Trophoblast cell (in vitro differentiated cells and primary cell): Measurements from ENCODE around the gene WWTR1.

Experiments
- DNase-seq, 2 donors: peaks; one replicate each; pipeline ENCODE4 v3.0.0-alpha.2; 2016
- H2AFZ ChIP-seq: 2 replicates; pipeline ENCODE4 v1.6.1; 2013; ENCODE audit warnings: low read length, moderate library complexity, mild to moderate bottlenecking; ENCODE audit not compliant: insufficient read depth, poor library complexity
- H2AK5ac ChIP-seq: 2 replicates; pipeline ENCODE4 v1.6.1; 2013; ENCODE audit warnings: mild to moderate bottlenecking, low read length
- H2BK120ac ChIP-seq: 2 replicates; pipeline ENCODE4 v1.6.1; 2013; ENCODE audit warnings: low read length, mild to moderate bottlenecking, moderate library complexity; ENCODE audit not compliant: insufficient read depth, poor library complexity
- H2BK12ac ChIP-seq: 2 replicates; pipeline ENCODE4 v1.6.1; 2013; ENCODE audit warnings: mild to moderate bottlenecking, low read length, moderate library complexity
- H2BK5ac ChIP-seq: 2 replicates; pipeline ENCODE4 v1.6.1; 2013; ENCODE audit warnings: low read length, low read depth, moderate library complexity, mild to moderate bottlenecking; ENCODE audit not compliant: poor library complexity
- H3K14ac ChIP-seq: 2 replicates; pipeline ENCODE4 v1.6.1; 2013; ENCODE audit warnings: mild to moderate bottlenecking, low read length
- H3K18ac ChIP-seq: 2 replicates; pipeline ENCODE4 v1.6.1; 2013; ENCODE audit warnings: mild to moderate bottlenecking, low read length
- H3K23ac ChIP-seq: 2 replicates; pipeline ENCODE4 v1.6.1; 2013; ENCODE audit warnings: low read length
- H3K27ac ChIP-seq: 2 replicates; pipeline ENCODE4 v1.5.1; 2013; ENCODE audit warnings: low read depth, mild to moderate bottlenecking, inconsistent platforms, low read length, moderate library complexity
- H3K27me3 ChIP-seq: 2 replicates; pipeline ENCODE4 v1.6.1; 2013; ENCODE audit warnings: inconsistent platforms, mild to moderate bottlenecking, low read length, moderate library complexity; ENCODE audit not compliant: insufficient read depth
- H3K36me3 ChIP-seq, 2 experiments: 1 replicate in 1 of 2; 2 replicates in 1 of 2; pipeline ENCODE4 v1.6.1; 2013; ENCODE audit warnings: low read length in 2 of 2, mild to moderate bottlenecking in 2 of 2, moderate library complexity in 1 of 2; ENCODE audit not compliant: insufficient read depth in 2 of 2, control insufficient read depth in 1 of 2
- H3K4ac ChIP-seq: 2 replicates; pipeline ENCODE4 v1.6.1; 2013; ENCODE audit warnings: low read depth, mild to moderate bottlenecking, low read length, moderate library complexity
- H3K4me1 ChIP-seq, 2 experiments: 1 replicate in 1 of 2; 2 replicates in 1 of 2; pipeline ENCODE4 v1.6.1; 2013; ENCODE audit warnings: low read length in 2 of 2, mild to moderate bottlenecking in 2 of 2, moderate library complexity in 1 of 2; ENCODE audit not compliant: insufficient read depth in 2 of 2, control insufficient read depth in 1 of 2
- H3K4me2 ChIP-seq: 2 replicates; pipeline ENCODE4 v1.6.1; 2013; ENCODE audit warnings: inconsistent platforms, mild to moderate bottlenecking, low read length, moderate library complexity
- H3K4me3 ChIP-seq: 2 replicates; pipeline ENCODE4 v1.5.1; 2013; ENCODE audit warnings: mild to moderate bottlenecking, low read depth, low read length, inconsistent platforms
- H3K79me1 ChIP-seq: one replicate; pipeline ENCODE4 v1.6.1; 2013; ENCODE audit warnings: low read length
- H3K79me2 ChIP-seq: 2 replicates; pipeline ENCODE4 v1.6.1; 2013; ENCODE audit warnings: low read length, mild to moderate bottlenecking; ENCODE audit not compliant: control insufficient read depth, insufficient read depth, poor library complexity
- H3K9ac ChIP-seq: 2 replicates; pipeline ENCODE4 v1.6.1; 2013; ENCODE audit warnings: mild to moderate bottlenecking, low read length
- H3K9me3 ChIP-seq: 2 replicates; pipeline ENCODE4 v1.6.1; 2013; ENCODE audit warnings: low read depth, mild to moderate bottlenecking, control low read depth, inconsistent platforms, low read length; ENCODE audit not compliant: insufficient read depth
- H4K12ac ChIP-seq: 2 replicates; pipeline ENCODE4 v1.6.1; 2013; ENCODE audit warnings: low read depth, mild to moderate bottlenecking, low read length, moderate library complexity
- H4K8ac ChIP-seq: 2 replicates; pipeline ENCODE4 v1.6.1; 2013; ENCODE audit warnings: low read depth, mild to moderate bottlenecking, low read length, moderate library complexity
- H4K91ac ChIP-seq: one replicate; pipeline ENCODE4 v1.6.1; 2013; ENCODE audit warnings: low read depth, mild to moderate bottlenecking, low read length, moderate library complexity
- WGBS: extraction: QIAGEN DNeasy Blood & Tissue Kit; methylation state at CpG from one replicate; pipeline ENCODE4 v1.1.7; 2013; ENCODE audit warnings: missing lambda C conversion rate; ENCODE audit not compliant: insufficient read length, insufficient coverage; ENCODE audit errors: extremely low coverage; 5-methylcytosine and 5-hydroxymethylcytosine counted together

WWTR1 gene

DNA sequence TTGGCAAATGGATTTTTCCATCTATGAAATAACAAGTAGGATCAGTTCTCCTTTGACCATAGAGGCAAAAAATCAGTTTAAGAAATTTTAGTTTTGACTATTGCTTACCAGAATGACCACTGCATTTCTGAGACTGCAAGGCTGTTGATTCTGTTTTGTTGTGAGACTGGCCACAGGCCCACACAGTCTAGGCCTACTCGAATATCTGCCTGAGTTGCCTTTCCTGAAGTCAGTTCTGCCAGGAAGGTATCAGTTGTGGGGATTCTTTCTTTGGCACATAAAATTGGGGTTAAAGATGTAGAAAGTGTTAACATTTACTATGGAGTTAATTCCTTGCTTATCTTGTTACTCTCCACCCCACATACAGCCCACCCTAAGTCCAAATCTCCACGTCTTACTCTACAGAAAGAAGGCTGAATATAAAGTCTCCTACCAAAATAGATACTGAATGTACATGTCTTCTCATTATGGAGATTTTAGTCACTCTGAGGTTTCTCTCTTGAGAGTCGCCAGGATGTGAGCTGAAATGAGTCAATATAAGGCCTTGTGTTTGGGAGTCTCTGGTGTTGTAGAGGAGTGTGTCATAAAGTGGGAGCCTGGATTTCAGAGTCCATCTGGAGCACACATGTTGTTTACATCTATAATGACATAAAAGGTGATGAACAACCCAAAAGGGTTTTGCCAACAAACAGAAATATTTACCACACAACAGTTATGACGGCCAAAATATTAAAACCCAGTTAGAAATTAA lies 45.0 kb upstream of the WWTR1 start:
- Histone ChIP-seq H4K12ac (no peak overlapping the region), H3K79me2 (no peaks in the 10 kb centered on the region), H3K36me3 (no peaks in the 10 kb centered on the region), H3K23ac (no peak overlapping the region), H3K4me2 (no peak overlapping the region), H3K27me3 (no peaks in the 10 kb centered on the region), H3K18ac (no peak overlapping the region), H2BK5ac (no peak overlapping the region), H2AFZ (no peak overlapping the region), H3K79me1 (no peaks in the 10 kb centered on the region), H3K4ac (no peak overlapping the region), H3K4me1 (no peaks in the 10 kb centered on the region), H2BK120ac (no peak overlapping the region), H3K27ac (no peak overlapping the region), H2BK12ac (no peak overlapping the region), H3K14ac (no peak overlapping the region), H4K8ac (no peak overlapping the region), H4K91ac (no peak overlapping the region), H3K4me3 (no peak overlapping the region), H3K9me3 (peaks cover 7% of the 10 kb centered on the region), H3K9ac (no peak overlapping the region), H2AK5ac (no peak overlapping the region)
- WGBS, result no CpG with 5 or more reads among the region's 4 CpGs
- DNase-seq, result no peak

DNA sequence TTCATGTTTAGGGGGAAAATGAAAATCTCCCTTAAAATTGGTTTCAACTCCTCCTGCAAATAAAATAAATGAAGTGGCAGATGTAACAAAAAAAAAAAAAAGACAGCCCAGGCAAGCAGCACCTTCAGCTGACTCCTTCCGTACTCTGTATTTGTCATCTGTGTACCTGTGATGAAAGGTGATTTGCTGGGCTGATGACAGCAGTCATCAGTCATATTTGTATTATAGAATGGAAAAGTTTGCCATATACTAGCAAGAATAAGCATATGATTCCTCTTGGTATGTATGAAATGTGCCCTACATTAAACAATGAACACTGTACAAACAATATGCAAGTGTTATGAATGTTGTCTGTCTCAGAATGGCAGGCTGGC lies 44.1 kb upstream of the WWTR1 start:
- H3K9ac ChIP-seq, result no peak overlapping the region
- no peak overlapping the region for H3K4me3 ChIP-seq
- H3K27me3 ChIP-seq, result no peaks in the 10 kb centered on the region
- no peaks in the 10 kb centered on the region for H3K4me1 ChIP-seq
- no peak overlapping the region for H3K27ac ChIP-seq
- H2BK120ac ChIP-seq, result no peak overlapping the region
- H4K12ac ChIP-seq, result no peak overlapping the region
- H3K4ac ChIP-seq, result no peak overlapping the region
- no peak overlapping the region for H2BK5ac ChIP-seq
- H2AK5ac ChIP-seq, result no peak overlapping the region
- DNase-seq, result no peak
- no peak overlapping the region for H3K18ac ChIP-seq
- H3K36me3 ChIP-seq, result no peaks in the 10 kb centered on the region
- no peak overlapping the region for H4K91ac ChIP-seq
- no CpG with 5 or more reads among the region's 1 CpG for WGBS
- H2BK12ac ChIP-seq, result no peak overlapping the region
- H3K23ac ChIP-seq, result no peak overlapping the region
- H3K14ac ChIP-seq, result no peak overlapping the region
- H4K8ac ChIP-seq, result no peak overlapping the region
- no peaks in the 10 kb centered on the region for H3K79me1 ChIP-seq
- H3K79me2 ChIP-seq, result no peaks in the 10 kb centered on the region
- no peak overlapping the region for H2AFZ ChIP-seq
- no peak overlapping the region for H3K4me2 ChIP-seq
- H3K9me3 ChIP-seq, result peaks cover 9% of the 10 kb centered on the region

GRCh38 chr3:149701206-149701976 lies 43.6 kb upstream of the WWTR1 start:
- no peaks in the 10 kb centered on the region for H3K36me3 ChIP-seq

GRCh38 chr3:149688122-149688757 lies 30.4 kb upstream of the WWTR1 start:
- Histone ChIP-seq H3K4me3 (no peak overlapping the region), H3K4me1 (peaks cover 5 to 11% of the 10 kb centered on the region in 2 experiments), H3K4me2 (no peak overlapping the region), H3K79me2 (no peaks in the 10 kb centered on the region), H3K23ac (no peak overlapping the region), H3K9ac (no peak overlapping the region), H3K36me3 (no peaks in the 10 kb centered on the region), H4K8ac (no peak overlapping the region), H2BK120ac (no peak overlapping the region), H2AFZ (no peak overlapping the region), H3K27me3 (no peaks in the 10 kb centered on the region), H2AK5ac (no peak overlapping the region), H3K27ac (no peak overlapping the region), H4K91ac (no peak overlapping the region), H3K4ac (no peak overlapping the region), H2BK5ac (no peak overlapping the region), H3K14ac (no peak overlapping the region), H3K9me3 (peaks cover 2% of the 10 kb centered on the region), H3K18ac (no peak overlapping the region), H3K79me1 (peaks cover 1% of the 10 kb centered on the region), H4K12ac (no peak overlapping the region), H2BK12ac (no peak overlapping the region)
- no CpG with 5 or more reads among the region's 3 CpGs for WGBS
- DNase-seq, result peak; percentile 89 to 94

More at GRCh38 chr3:149701206-149701976, 43.6 kb upstream of the WWTR1 start:
- Histone ChIP-seq H3K9me3 (peaks cover 9% of the 10 kb centered on the region), H2BK120ac (no peak overlapping the region), H4K91ac (no peak overlapping the region), H3K27ac (no peak overlapping the region), H3K79me2 (no peaks in the 10 kb centered on the region), H3K27me3 (no peaks in the 10 kb centered on the region), H3K4me2 (no peak overlapping the region), H3K4me1 (no peaks in the 10 kb centered on the region), H3K23ac (no peak overlapping the region), H2BK12ac (no peak overlapping the region), H3K79me1 (no peaks in the 10 kb centered on the region), H2AFZ (no peak overlapping the region), H4K8ac (no peak overlapping the region), H3K14ac (no peak overlapping the region), H2BK5ac (no peak overlapping the region), H3K4me3 (no peak overlapping the region), H3K9ac (no peak overlapping the region), H3K18ac (no peak overlapping the region), H2AK5ac (no peak overlapping the region), H3K4ac (no peak overlapping the region), H4K12ac (no peak overlapping the region)
- DNase-seq, result no peak
- WGBS, result no CpG with 5 or more reads among the region's 12 CpGs
